ENCODE measurements around the gene BBS9. TPM values are rescaled to one million over a fixed set of nuclear protein-coding genes. Genes with fewer than 3 reads are reported as not detected.

The BBS9 gene
- total RNA-seq, 2 donors from 2014 or later, result 16.6 to 17.8 TPM

Other genes with a start within 250 kb of the BBS9 start
- 10 to 100 TPM; 36.3 to 38.8 TPM for gene KBTBD2, start 237.8 kb upstream of the BBS9 start, total RNA-seq
- under 1 TPM; 0.61 to 0.74 TPM for gene FKBP9, start 172.1 kb upstream of the BBS9 start, total RNA-seq
- gene NT5C3A, start 66.8 kb upstream of the BBS9 start, total RNA-seq, result 10 to 100 TPM; 31.8 to 35.9 TPM
- gene RP9, start 20.2 kb upstream of the BBS9 start, total RNA-seq, result 10 to 100 TPM; 16.2 to 22.0 TPM

Data from natural killer cell treated with Interleukin-12 subunit alpha and Interleukin-12 subunit beta and Interleukin-15 and Interleukin-18, amount 100 ng/mL, for 72 hours (primary cell).